Ovary (tissue), 9 donors: ENCODE results near the gene KDM6A. TPM values are rescaled to one million over a fixed set of nuclear protein-coding genes. Genes with fewer than 3 reads are reported as not detected.
A peak's percentile ranks its signal among the peaks of the same experiment; 100 is the strongest.

Experiments
- DNase-seq, 5 donors: peaks; one replicate each; pipeline ENCODE4 v3.0.0-alpha.2; 2019 to 2020
- H3K27ac ChIP-seq, 2 donors: fragments of 200-600 bp; one replicate each; pipeline versions ENCODE4 v1.5.1 to v1.8.0; 2019 to 2022
- H3K27me3 ChIP-seq: fragments of 200-600 bp; one replicate; pipeline ENCODE4 v1.8.0; 2022
- H3K36me3 ChIP-seq: fragments of 200-600 bp; sonication (generic); one replicate; pipeline ENCODE4 v1.5.1; 2019
- H3K4me1 ChIP-seq: one replicate; pipeline ENCODE4 v1.8.1; 2013; ENCODE audit warnings: mild to moderate bottlenecking, moderate library complexity; ENCODE audit not compliant: insufficient read depth
- H3K4me3 ChIP-seq: fragments of 200-600 bp; sonication (generic); one replicate; pipeline ENCODE4 v1.5.1; 2017
- H3K9me3 ChIP-seq, 2 donors: fragments of 200-600 bp in 1 of 2; sonication (generic) in 1 of 2; one replicate each; pipeline versions ENCODE4 v1.5.1 to v1.8.1; 2013 to 2019; ENCODE audit warnings: mild to moderate bottlenecking in 1 of 2, moderate library complexity in 1 of 2
- CTCF ChIP-seq, 3 donors: fragments of 450-650 bp in 2 of 3; fragments of 200-600 bp in 1 of 3; IDR thresholded peaks; one replicate each; pipeline versions ENCODE4 v1.5.1 to v1.8.0; 2016 to 2022; ENCODE audit warnings: antibody characterized with exemption in 3 of 3, mild to moderate bottlenecking in 1 of 3
- EP300 ChIP-seq: sonication (generic); formaldehyde crosslinking; IDR thresholded peaks from one replicate; pipeline ENCODE4 v1.6.1; 2017; ENCODE audit warnings: antibody characterized with exemption
- POLR2A ChIP-seq: fragments of 450-650 bp; IDR thresholded peaks from one replicate; pipeline ENCODE4 v1.6.1; 2017; ENCODE audit warnings: antibody characterized with exemption, mild to moderate bottlenecking, moderate library complexity
- WGBS, 3 donors: extraction: QIAGEN DNeasy Blood & Tissue Kit in 1 of 3; methylation state at CpG; one replicate each; pipeline versions ENCODE4 v1.1.5 to v1.1.7; 2013 to 2017; 5-methylcytosine and 5-hydroxymethylcytosine counted together
- intact Hi-C, 4 donors: fragments of 100-400 bp; cut with DNase I; formaldehyde crosslinking; loops; one replicate each; pipeline versions ENCODE4 v1.11.0 to v1.15.1; 2022 to 2023
- polyA plus RNA-seq, 2 donors: library from polyadenylated mRNA; stranded (reverse); fragments of 200-250 nt in 1 of 2; fragments of 350-450 nt in 1 of 2; fragmentation: Illumina TruSeq in 1 of 2; extraction: RNeasy Lipid Tissue Mini Kit (QIAGEN cat#74804) in 1 of 2; gene quantifications; one replicate each; pipeline ENCODE4 v1.2.3, GENCODE V29; 2013 to 2014
- total RNA-seq, 7 donors: library from RNA; depleted of rRNA in 2 of 7; stranded (reverse); fragments of >200 nt in 2 of 7; fragmentation: NEBNext Ultra II Directional in 3 of 7; extraction: Animal tissue kit (Norgen Biotek cat#: 25700) in 3 of 7; gene quantifications; one replicate each; pipeline versions ENCODE4 v1.1.0 to v1.2.4, GENCODE V29; 2016 to 2023
- donor health status: DM: no; HTN: no; CAD: no; lungs with moderate emphysema.
- donor health status: DM: no; HTN: no; CAD: no.
- donor health status: Bipolar disorder and iron deficiency.
- donor health status: DM: yes; HTN: yes; CAD: no.
- donor health status: DM: no; HTN: no; CAD: no.
- donor health status: DM: yes; HTN: yes; CAD: no.

Gene KDM6A
- total and polyA plus RNA-seq, 9 donors, result 19.8 to 56.2 (median 42.1) TPM

- peaks cover 3% of the 10 kb centered on the region for H3K4me1 ChIP-seq
- no peaks in the 10 kb centered on the region for H3K9me3 ChIP-seq
- H3K4me3 ChIP-seq, result peak overlapping the region; percentile 78
- no peaks in the 10 kb centered on the region for H3K27me3 ChIP-seq
- no peak for DNase-seq
- 26 to 31% (median 29%) methylated on average over 4 of the region's 4 CpGs for WGBS, 3 donors
- H3K27ac ChIP-seq, result no peak overlapping the region
- H3K36me3 ChIP-seq, result no peaks in the 10 kb centered on the region
- no peak for TF ChIP-seq CTCF (IDR thresholded peaks at IDR 0.05)
- no peak for TF ChIP-seq POLR2A
- TF ChIP-seq EP300, result no peak
- intact Hi-C loops, result no loop called here
These were observed 3.1 kb downstream of the KDM6A start for GRCh38 chrX:44876086-44876485.

DNA sequence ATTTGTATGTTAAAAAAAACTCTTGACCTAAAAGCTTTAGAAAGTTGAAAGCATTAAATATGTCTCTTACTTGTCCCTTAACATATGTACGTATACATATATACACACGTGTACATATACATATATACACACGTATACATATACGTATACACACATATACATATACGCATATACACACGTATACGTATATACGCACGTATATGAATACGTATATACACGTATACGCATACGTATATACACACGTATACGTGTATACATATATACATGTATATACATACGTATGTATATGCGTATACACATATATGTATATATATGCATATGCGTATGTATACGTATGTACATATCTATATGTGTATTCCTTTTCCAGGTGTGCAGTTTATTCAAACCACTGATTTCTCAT, 3.8 kb downstream of the KDM6A start:
- 77 to 85% (median 78%) methylated on average over 19 of the region's 19 CpGs for WGBS, 3 donors

DNA sequence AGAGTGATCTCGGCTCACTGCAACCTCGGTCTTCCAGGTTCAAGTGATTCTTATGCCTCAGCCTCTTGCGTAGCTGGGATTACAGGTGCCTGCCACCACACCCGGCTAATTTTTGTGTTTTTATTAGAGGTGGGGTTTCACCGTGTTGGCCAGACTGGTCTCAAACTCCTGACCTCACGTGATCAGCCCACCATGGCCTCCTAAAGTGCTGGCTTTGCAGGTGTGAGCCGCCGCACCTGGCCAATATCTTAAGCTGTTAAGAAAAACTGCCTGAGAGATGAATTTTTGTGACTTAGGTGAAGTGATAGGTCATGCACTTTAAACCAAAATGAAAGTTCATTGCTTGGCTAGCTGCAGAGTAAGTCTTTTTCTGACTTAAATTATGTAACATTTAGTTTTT, 5.8 kb downstream of the KDM6A start:
- H3K27ac ChIP-seq, result no peak overlapping the region
- no peak for TF ChIP-seq POLR2A
- H3K36me3 ChIP-seq, result no peaks in the 10 kb centered on the region
- intact Hi-C loops, result no loop called here
- no peaks in the 10 kb centered on the region for H3K27me3 ChIP-seq
- H3K9me3 ChIP-seq, result no peaks in the 10 kb centered on the region
- no peak for DNase-seq
- H3K4me3 ChIP-seq, result no peak overlapping the region
- H3K4me1 ChIP-seq, result peaks cover 7% of the 10 kb centered on the region
- 87 to 94% (median 90%) methylated on average over 8 of the region's 8 CpGs for WGBS, 3 donors

More for the DNA sequence above, 3.8 kb downstream of the KDM6A start:
- Histone ChIP-seq H3K36me3 (no peaks in the 10 kb centered on the region), H3K27ac (no peak overlapping the region), H3K9me3 (no peaks in the 10 kb centered on the region), H3K4me3 (no peak overlapping the region), H3K27me3 (no peaks in the 10 kb centered on the region), H3K4me1 (peaks cover 4% of the 10 kb centered on the region)
- TF ChIP-seq EP300 (no peak), POLR2A (no peak), CTCF (IDR thresholded peaks at IDR 0.05) (no peak)
- no peak for DNase-seq
- intact Hi-C loops, result no loop called here

DNA sequence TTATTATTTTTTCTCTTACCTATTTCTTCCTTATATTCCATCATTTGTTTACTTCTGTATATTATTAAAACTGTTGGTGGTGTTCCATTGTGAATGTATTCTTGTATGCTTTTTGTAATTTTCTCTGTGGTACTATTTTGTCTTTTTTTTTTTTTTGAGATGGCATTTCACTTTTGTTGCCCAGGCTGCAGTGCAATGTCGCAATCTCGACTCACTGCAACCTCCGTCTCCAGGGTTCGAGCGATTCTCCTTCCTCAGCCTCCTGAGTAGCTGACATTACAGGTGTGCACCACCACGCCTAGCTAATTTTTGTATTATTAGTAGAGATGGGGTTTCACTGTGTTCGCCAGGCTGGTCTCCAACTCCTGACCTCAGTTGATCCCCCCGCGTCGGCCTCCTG, 8.6 kb downstream of the KDM6A start:
- Histone ChIP-seq H3K27me3 (no peaks in the 10 kb centered on the region), H3K4me1 (peaks cover 11% of the 10 kb centered on the region), H3K9me3 (no peaks in the 10 kb centered on the region), H3K36me3 (no peaks in the 10 kb centered on the region), H3K27ac (no peak overlapping the region), H3K4me3 (no peak overlapping the region)
- TF ChIP-seq EP300 (no peak), CTCF (IDR thresholded peaks at IDR 0.05) (no peak), POLR2A (no peak)
- no peak for DNase-seq
- intact Hi-C loops, result no loop called here
- 94 to 95% (median 95%) methylated on average over 10 of the region's 10 CpGs for WGBS, 3 donors

GRCh38 chrX:44882635-44883034, 9.6 kb downstream of the KDM6A start:
- Histone ChIP-seq H3K27ac (no peak overlapping the region), H3K36me3 (no peaks in the 10 kb centered on the region), H3K4me3 (no peak overlapping the region), H3K27me3 (no peaks in the 10 kb centered on the region), H3K9me3 (no peaks in the 10 kb centered on the region), H3K4me1 (peaks cover 12% of the 10 kb centered on the region)
- TF ChIP-seq CTCF (IDR thresholded peaks at IDR 0.05) (no peak), POLR2A (no peak), EP300 (no peak)
- DNase-seq, result no peak
- intact Hi-C loops, result no loop called here
